Breast epithelium (tissue), 3 donors: ENCODE measurements around the gene ELP1.

Source experiments
- POLR2A ChIP-seq: fragments of 450-650 bp; IDR thresholded peaks from one replicate; pipeline ENCODE4 v1.6.1; 2016; ENCODE audit warnings: antibody characterized with exemption, mild to moderate bottlenecking, moderate library complexity
- TF ChIP-seq, protein P1 (sequence below), 3 donors: fragments of 450-650 bp; IDR thresholded peaks; one replicate each; pipeline ENCODE4 v1.5.1; 2016 to 2017; ENCODE audit warnings: antibody characterized with exemption in 3 of 3, mild to moderate bottlenecking in 3 of 3, moderate library complexity in 3 of 3

DNA sequence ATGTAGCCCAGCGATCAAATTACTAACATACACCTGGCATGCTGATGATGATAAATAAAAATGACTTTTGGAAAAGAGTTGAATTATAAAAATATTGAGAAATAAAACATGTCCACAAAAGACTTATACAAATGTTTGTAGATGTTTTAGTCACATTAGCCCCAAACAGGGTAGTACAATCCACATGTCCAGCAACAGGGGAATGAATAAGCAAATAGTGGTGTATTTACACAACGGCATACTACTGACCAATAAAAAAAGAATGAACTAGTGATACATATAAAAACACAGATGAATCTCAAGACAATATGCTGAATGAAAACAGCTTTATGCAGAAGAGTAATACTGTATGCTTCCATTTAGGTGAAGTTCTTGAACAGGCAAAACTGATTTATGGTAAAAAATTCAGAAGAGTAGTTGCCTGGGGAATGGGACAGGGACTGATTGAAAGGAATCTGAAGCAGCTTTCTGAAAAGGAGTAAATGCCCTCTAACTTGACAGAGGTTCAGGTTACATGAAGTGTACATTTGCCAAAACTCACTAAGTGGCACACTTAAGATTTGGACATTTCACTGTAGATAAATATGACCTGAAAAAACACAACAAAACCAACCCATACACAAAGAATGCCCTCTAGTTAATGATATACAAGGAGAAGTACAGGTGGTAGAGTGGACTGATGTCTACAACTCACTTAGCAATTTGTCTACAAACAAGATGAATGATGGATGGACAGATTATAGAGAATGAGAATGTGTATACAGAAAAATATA is 36.4 kb downstream of the ELP1 start:
- TF ChIP-seq, protein P1, sequence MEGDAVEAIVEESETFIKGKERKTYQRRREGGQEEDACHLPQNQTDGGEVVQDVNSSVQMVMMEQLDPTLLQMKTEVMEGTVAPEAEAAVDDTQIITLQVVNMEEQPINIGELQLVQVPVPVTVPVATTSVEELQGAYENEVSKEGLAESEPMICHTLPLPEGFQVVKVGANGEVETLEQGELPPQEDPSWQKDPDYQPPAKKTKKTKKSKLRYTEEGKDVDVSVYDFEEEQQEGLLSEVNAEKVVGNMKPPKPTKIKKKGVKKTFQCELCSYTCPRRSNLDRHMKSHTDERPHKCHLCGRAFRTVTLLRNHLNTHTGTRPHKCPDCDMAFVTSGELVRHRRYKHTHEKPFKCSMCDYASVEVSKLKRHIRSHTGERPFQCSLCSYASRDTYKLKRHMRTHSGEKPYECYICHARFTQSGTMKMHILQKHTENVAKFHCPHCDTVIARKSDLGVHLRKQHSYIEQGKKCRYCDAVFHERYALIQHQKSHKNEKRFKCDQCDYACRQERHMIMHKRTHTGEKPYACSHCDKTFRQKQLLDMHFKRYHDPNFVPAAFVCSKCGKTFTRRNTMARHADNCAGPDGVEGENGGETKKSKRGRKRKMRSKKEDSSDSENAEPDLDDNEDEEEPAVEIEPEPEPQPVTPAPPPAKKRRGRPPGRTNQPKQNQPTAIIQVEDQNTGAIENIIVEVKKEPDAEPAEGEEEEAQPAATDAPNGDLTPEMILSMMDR (IDR thresholded peaks at IDR 0.05), result no peak
- TF ChIP-seq POLR2A, result no peak
